Measurements from ENCODE around the gene HFE.
"Not testable (repeated sequence)": the region's sequence is repeated elsewhere in the genome, so short reads cannot be mapped to it uniquely, and the experiment has no call there.

HFE gene

DNA sequence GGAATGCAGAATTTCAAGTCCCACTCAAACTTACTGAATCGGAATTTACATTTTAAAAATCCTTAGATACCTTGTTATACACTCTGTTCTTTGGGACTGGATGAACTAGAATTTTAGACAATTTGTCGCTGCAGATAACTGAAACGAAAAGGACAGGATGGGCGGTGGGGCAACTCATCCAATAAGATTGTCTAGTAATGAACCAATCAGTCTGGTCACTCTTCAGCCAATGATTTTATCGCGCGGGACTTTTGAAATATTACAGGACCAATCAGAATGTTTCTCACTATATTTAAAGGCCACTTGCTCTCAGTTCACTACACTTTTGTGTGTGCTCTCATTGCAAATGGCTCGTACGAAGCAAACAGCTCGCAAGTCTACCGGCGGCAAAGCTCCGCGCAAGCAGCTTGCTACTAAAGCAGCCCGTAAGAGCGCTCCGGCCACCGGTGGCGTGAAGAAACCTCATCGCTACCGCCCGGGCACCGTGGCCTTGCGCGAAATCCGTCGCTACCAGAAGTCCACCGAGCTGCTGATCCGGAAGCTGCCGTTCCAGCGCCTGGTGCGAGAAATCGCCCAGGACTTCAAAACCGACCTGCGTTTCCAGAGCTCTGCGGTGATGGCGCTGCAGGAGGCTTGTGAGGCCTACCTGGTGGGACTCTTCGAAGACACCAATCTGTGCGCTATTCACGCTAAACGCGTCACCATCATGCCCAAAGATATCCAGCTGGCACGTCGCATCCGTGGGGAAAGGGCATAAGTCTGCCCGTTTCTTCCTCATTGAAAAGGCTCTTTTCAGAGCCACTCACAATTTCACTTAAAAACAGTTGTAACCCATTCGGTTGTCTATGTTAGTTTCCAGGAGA, 41.9 kb upstream of the HFE start:
- Histone ChIP-seq H3K36me3 (ENCODE audit: control insufficient read depth, insufficient read depth, low read length) (no peaks in the 10 kb centered on the region), H3K56ac (ENCODE audit: low read length) (peak overlapping the region; percentile 89), H3K79me2 (ENCODE audit: control insufficient read depth, insufficient read depth, low read length) (no peaks in the 10 kb centered on the region), H3K27ac (ENCODE audit: low read depth, low read length) (peak overlapping the region; percentile 90), H3K18ac (ENCODE audit: low read length) (peak overlapping the region; percentile 45), H3K4me2 (ENCODE audit: low read length) (peak overlapping the region; percentile 42), H3K23ac (ENCODE audit: low read length) (peak overlapping the region; percentile 59), H3K4me1 (ENCODE audit: control insufficient read depth, low read depth, low read length) (no peaks in the 10 kb centered on the region), H2BK15ac (replicated peaks; ENCODE audit: low read depth) (no peak overlapping the region), H2BK120ac (ENCODE audit: low read depth, low read length) (no peak overlapping the region), H3K4ac (ENCODE audit: low read depth, low read length) (no peak overlapping the region), H2BK5ac (ENCODE audit: low read length) (no peak overlapping the region), H3K4me3 (ENCODE audit: low read length) (peak overlapping the region; percentile 59), H3K27me3 (ENCODE audit: insufficient read depth, low read length, poor library complexity) (no peaks in the 10 kb centered on the region), H2AK5ac (ENCODE audit: low read length) (no peak overlapping the region), H3K9ac (ENCODE audit: low read length) (peak overlapping the region; percentile 89), H4K8ac (ENCODE audit: low read depth, low read length) (no peak overlapping the region), H3K79me1 (ENCODE audit: low read length) (no peaks in the 10 kb centered on the region), H4K5ac (ENCODE audit: low read length) (no peak overlapping the region)
- DNase-seq: peak; percentile 96
- WGBS (ENCODE audit: extremely low coverage, insufficient coverage, low lambda C conversion rate): no CpG with 5 or more reads among the region's 47 CpGs

DNA sequence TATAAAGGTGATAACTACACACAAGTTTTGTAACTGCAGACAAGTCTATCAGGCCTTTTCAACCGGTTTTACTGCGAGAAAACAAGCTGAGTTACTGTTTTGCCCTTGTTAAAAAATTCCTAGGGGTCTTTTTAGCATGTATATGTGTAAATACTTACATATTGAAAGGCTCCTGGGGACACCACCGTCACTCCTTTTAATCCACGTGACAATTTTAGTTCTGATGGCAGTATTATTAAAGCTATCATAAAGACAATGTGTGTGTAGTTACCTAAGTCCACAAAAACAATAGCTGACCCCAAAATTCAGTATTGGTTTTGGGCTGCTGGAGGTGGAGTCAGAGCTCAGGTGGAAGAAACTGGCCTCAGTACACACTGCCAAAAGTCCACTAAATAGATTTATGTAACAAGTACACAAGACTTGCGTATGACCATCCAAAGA, 41.3 kb upstream of the HFE start:
- DNase-seq: no peak
- WGBS (ENCODE audit: extremely low coverage, insufficient coverage, low lambda C conversion rate): no CpG with 5 or more reads among the region's 5 CpGs
- Histone ChIP-seq H3K18ac (ENCODE audit: low read length) (no peak overlapping the region), H3K9ac (ENCODE audit: low read length) (peak overlapping the region; percentile 87), H3K79me2 (ENCODE audit: control insufficient read depth, insufficient read depth, low read length) (no peaks in the 10 kb centered on the region), H3K27ac (ENCODE audit: low read depth, low read length) (peak overlapping the region; percentile 90), H3K36me3 (ENCODE audit: control insufficient read depth, insufficient read depth, low read length) (no peaks in the 10 kb centered on the region), H4K8ac (ENCODE audit: low read depth, low read length) (no peak overlapping the region), H3K4me2 (ENCODE audit: low read length) (peak overlapping the region; percentile 42), H2BK15ac (replicated peaks; ENCODE audit: low read depth) (no peak overlapping the region), H3K4me1 (ENCODE audit: control insufficient read depth, low read depth, low read length) (no peaks in the 10 kb centered on the region), H2AK5ac (ENCODE audit: low read length) (no peak overlapping the region), H3K56ac (ENCODE audit: low read length) (peak overlapping the region; percentile 87), H3K27me3 (ENCODE audit: insufficient read depth, low read length, poor library complexity) (no peaks in the 10 kb centered on the region), H4K5ac (ENCODE audit: low read length) (no peak overlapping the region), H2BK5ac (ENCODE audit: low read length) (no peak overlapping the region), H3K4ac (ENCODE audit: low read depth, low read length) (no peak overlapping the region), H3K23ac (ENCODE audit: low read length) (no peak overlapping the region), H3K79me1 (ENCODE audit: low read length) (no peaks in the 10 kb centered on the region), H2BK120ac (ENCODE audit: low read depth, low read length) (no peak overlapping the region), H3K4me3 (ENCODE audit: low read length) (peak overlapping the region; percentile 59)

DNA sequence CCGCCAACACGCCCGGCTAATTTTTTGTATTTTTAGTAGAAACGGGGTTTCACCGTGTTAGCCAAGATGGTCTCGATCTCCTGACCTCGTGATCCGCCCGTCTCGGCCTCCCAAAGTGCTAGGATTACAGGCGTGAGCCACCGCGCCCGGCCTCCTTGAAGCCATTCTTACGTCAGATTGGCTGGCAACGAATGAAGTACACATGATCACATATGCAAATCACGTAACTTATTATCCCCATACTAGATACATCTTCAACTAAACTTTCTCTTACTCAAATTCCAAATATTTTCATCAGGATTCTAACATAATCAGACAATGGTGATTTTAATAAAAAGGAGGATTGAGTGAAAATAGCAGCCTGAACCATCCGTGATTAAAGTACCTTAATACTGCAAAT, 39.9 kb upstream of the HFE start:
- H4K8ac ChIP-seq (ENCODE audit: low read depth, low read length); H2BK15ac ChIP-seq (replicated peaks; ENCODE audit: low read depth); H3K79me2 ChIP-seq (ENCODE audit: control insufficient read depth, insufficient read depth, low read length); H3K36me3 ChIP-seq (ENCODE audit: control insufficient read depth, insufficient read depth, low read length); H3K56ac ChIP-seq (ENCODE audit: low read length); H3K4me1 ChIP-seq (ENCODE audit: control insufficient read depth, low read depth, low read length); H3K23ac ChIP-seq (ENCODE audit: low read length); H2BK5ac ChIP-seq (ENCODE audit: low read length); H3K4me2 ChIP-seq (ENCODE audit: low read length); H3K4me3 ChIP-seq (ENCODE audit: low read length); H3K18ac ChIP-seq (ENCODE audit: low read length); H2BK120ac ChIP-seq (ENCODE audit: low read depth, low read length); H4K5ac ChIP-seq (ENCODE audit: low read length); H3K27me3 ChIP-seq (ENCODE audit: insufficient read depth, low read length, poor library complexity); H3K27ac ChIP-seq (ENCODE audit: low read depth, low read length); DNase-seq; H3K4ac ChIP-seq (ENCODE audit: low read depth, low read length); H2AK5ac ChIP-seq (ENCODE audit: low read length); H3K9ac ChIP-seq (ENCODE audit: low read length); H3K79me1 ChIP-seq (ENCODE audit: low read length): not testable (repeated sequence)
- no CpG with 5 or more reads among the region's 18 CpGs for WGBS (ENCODE audit: extremely low coverage, insufficient coverage, low lambda C conversion rate)

DNA sequence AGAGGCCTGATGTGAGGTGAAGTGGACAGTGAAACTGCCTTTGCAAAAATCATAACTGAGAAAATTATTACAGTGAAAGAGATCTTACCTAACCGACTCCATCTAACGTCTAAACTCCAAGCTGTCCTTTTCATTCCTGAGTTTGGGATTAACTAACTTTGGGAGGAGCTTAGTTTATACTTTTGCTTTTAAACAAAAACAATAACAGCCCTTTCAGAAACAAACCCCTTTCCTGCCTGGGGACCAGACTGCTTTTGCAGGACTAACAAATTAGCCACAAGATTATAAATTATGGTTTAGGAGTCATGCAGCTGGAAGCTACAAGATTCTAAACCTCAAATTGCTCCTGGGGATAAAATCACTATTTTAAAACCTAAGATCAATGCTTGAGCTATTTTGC, 38.6 kb upstream of the HFE start:
- no peaks in the 10 kb centered on the region for H3K27me3 ChIP-seq (ENCODE audit: insufficient read depth, low read length, poor library complexity)
- H3K4me2 ChIP-seq (ENCODE audit: low read length): no peak overlapping the region
- H3K27ac ChIP-seq (ENCODE audit: low read depth, low read length): no peak overlapping the region
- H2BK120ac ChIP-seq (ENCODE audit: low read depth, low read length): no peak overlapping the region
- no peaks in the 10 kb centered on the region for H3K4me1 ChIP-seq (ENCODE audit: control insufficient read depth, low read depth, low read length)
- no peaks in the 10 kb centered on the region for H3K36me3 ChIP-seq (ENCODE audit: control insufficient read depth, insufficient read depth, low read length)
- H3K79me2 ChIP-seq (ENCODE audit: control insufficient read depth, insufficient read depth, low read length): no peaks in the 10 kb centered on the region
- no peak overlapping the region for H2BK15ac ChIP-seq (replicated peaks; ENCODE audit: low read depth)
- no peak overlapping the region for H3K23ac ChIP-seq (ENCODE audit: low read length)
- no peak overlapping the region for H3K4ac ChIP-seq (ENCODE audit: low read depth, low read length)
- H2AK5ac ChIP-seq (ENCODE audit: low read length): no peak overlapping the region
- DNase-seq: no peak
- no peak overlapping the region for H4K5ac ChIP-seq (ENCODE audit: low read length)
- no peak overlapping the region for H2BK5ac ChIP-seq (ENCODE audit: low read length)
- no peak overlapping the region for H4K8ac ChIP-seq (ENCODE audit: low read depth, low read length)
- H3K9ac ChIP-seq (ENCODE audit: low read length): no peak overlapping the region
- H3K79me1 ChIP-seq (ENCODE audit: low read length): no peaks in the 10 kb centered on the region
- H3K56ac ChIP-seq (ENCODE audit: low read length): peak overlapping the region; percentile 15
- H3K18ac ChIP-seq (ENCODE audit: low read length): no peak overlapping the region
- no peak overlapping the region for H3K4me3 ChIP-seq (ENCODE audit: low read length)
- WGBS (ENCODE audit: extremely low coverage, insufficient coverage, low lambda C conversion rate): no CpG with 5 or more reads among the region's 2 CpGs

DNA sequence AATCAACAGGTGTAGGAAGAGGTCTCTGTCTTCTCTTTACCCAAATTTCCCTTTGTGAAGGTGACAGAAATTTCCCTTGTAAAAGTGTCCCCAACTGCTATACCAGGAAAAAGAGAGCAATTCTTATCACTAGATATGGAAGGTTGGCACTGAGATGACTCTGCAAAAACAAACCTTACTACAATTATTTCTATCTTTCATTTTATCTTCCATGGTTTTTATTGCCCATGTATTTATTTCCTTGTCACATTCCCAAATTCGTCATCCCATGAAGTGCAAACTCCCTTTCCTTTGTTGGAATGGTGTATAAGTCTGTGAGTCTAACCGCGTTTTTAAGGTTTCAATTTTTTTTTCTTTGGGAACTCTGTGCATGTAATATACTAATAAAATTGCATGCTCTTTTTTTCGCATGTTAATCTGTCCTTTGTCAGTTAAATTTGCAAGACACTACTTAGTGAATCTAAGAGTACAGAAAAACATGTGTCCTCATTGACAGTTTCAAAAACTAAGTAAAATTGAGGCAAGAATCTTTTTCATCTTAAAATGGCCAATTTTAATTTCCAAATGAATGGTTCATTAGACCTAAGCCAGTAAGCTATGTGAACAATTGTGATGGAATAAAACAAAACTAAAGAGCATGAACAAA, 35.4 kb upstream of the HFE start:
- no CpG with 5 or more reads among the region's 4 CpGs for WGBS (ENCODE audit: extremely low coverage, insufficient coverage, low lambda C conversion rate)
- H3K4me3 ChIP-seq (ENCODE audit: low read length): no peak overlapping the region
- peak overlapping the region; percentile 19 for H2BK15ac ChIP-seq (replicated peaks; ENCODE audit: low read depth)
- DNase-seq: no peak
- no peak overlapping the region for H3K18ac ChIP-seq (ENCODE audit: low read length)
- no peaks in the 10 kb centered on the region for H3K79me1 ChIP-seq (ENCODE audit: low read length)
- H3K4ac ChIP-seq (ENCODE audit: low read depth, low read length): no peak overlapping the region
- H2BK5ac ChIP-seq (ENCODE audit: low read length): no peak overlapping the region
- H2BK120ac ChIP-seq (ENCODE audit: low read depth, low read length): no peak overlapping the region
- no peak overlapping the region for H4K5ac ChIP-seq (ENCODE audit: low read length)
- H4K8ac ChIP-seq (ENCODE audit: low read depth, low read length): no peak overlapping the region
- no peak overlapping the region for H3K27ac ChIP-seq (ENCODE audit: low read depth, low read length)
- H3K56ac ChIP-seq (ENCODE audit: low read length): no peak overlapping the region
- H3K27me3 ChIP-seq (ENCODE audit: insufficient read depth, low read length, poor library complexity): no peaks in the 10 kb centered on the region
- H2AK5ac ChIP-seq (ENCODE audit: low read length): no peak overlapping the region
- H3K4me2 ChIP-seq (ENCODE audit: low read length): no peak overlapping the region
- no peak overlapping the region for H3K23ac ChIP-seq (ENCODE audit: low read length)
- no peaks in the 10 kb centered on the region for H3K79me2 ChIP-seq (ENCODE audit: control insufficient read depth, insufficient read depth, low read length)
- H3K36me3 ChIP-seq (ENCODE audit: control insufficient read depth, insufficient read depth, low read length): no peaks in the 10 kb centered on the region
- no peak overlapping the region for H3K9ac ChIP-seq (ENCODE audit: low read length)
- H3K4me1 ChIP-seq (ENCODE audit: control insufficient read depth, low read depth, low read length): no peaks in the 10 kb centered on the region

Measured in mesendoderm (in vitro differentiated cells).